NCI-H446 treated with DMSO at 0.1 percent for 48 hours (cell line): ENCODE measurements around the gene FRMD6.
"Not testable (repeated sequence)": the region's sequence is repeated elsewhere in the genome, so short reads cannot be mapped to it uniquely, and the experiment has no call there.

Experiments
- DNase-seq: peaks from one replicate; lab custom pipeline; 2025; lab: John Stamatoyannopoulos, UW

Gene FRMD6

GRCh38 chr14:51630987-51631386 is 20.7 kb upstream of the FRMD6 start:
- no peak for DNase-seq

GRCh38 chr14:51633298-51633697 is 18.4 kb upstream of the FRMD6 start:
- DNase-seq, result not testable (repeated sequence)

GRCh38 chr14:51636109-51636508 is 15.6 kb upstream of the FRMD6 start:
- DNase-seq, result no peak

- no peak for DNase-seq
These were observed 13.4 kb upstream of the FRMD6 start for GRCh38 chr14:51638071-51638944.

GRCh38 chr14:51639668-51640316 is 11.9 kb upstream of the FRMD6 start:
- DNase-seq, result no peak

GRCh38 chr14:51643140-51643539 is 8.6 kb upstream of the FRMD6 start:
- DNase-seq, result no peak

GRCh38 chr14:51644217-51644933 is 7.3 kb upstream of the FRMD6 start:
- DNase-seq, result no peak

GRCh38 chr14:51648296-51648695 is 3.4 kb upstream of the FRMD6 start:
- DNase-seq, result no peak

- no peak for DNase-seq
These were observed 858 bp upstream of the FRMD6 start for GRCh38 chr14:51650716-51651387.

GRCh38 chr14:51652168-51653078 is 713 bp downstream of the FRMD6 start:
- peak; percentile 46 for DNase-seq

- DNase-seq, result peak; percentile 25
These were observed 1.5 kb downstream of the FRMD6 start for GRCh38 chr14:51653079-51653774.

- no peak for DNase-seq
These were observed 2.2 kb downstream of the FRMD6 start for GRCh38 chr14:51653775-51654532.

GRCh38 chr14:51654533-51654845 is 2.8 kb downstream of the FRMD6 start:
- no peak for DNase-seq

GRCh38 chr14:51657762-51658161 is 6.1 kb downstream of the FRMD6 start:
- no peak for DNase-seq

GRCh38 chr14:51658441-51659173 is 6.9 kb downstream of the FRMD6 start:
- no peak for DNase-seq

GRCh38 chr14:51660741-51661140 is 9.0 kb downstream of the FRMD6 start:
- no peak for DNase-seq

- DNase-seq, result no peak
These were observed 9.8 kb downstream of the FRMD6 start for GRCh38 chr14:51661504-51661903.

- no peak for DNase-seq
These were observed 12.1 kb downstream of the FRMD6 start for GRCh38 chr14:51663783-51664326.

GRCh38 chr14:51666070-51666469 is 14.4 kb downstream of the FRMD6 start:
- DNase-seq, result no peak
